Midbrain (tissue), 1 donor: ENCODE results near the gene BRD3OS.
"Not testable (repeated sequence)": the region's sequence is repeated elsewhere in the genome, so short reads cannot be mapped to it uniquely, and the experiment has no call there.

Source experiments
- DNase-seq: peaks from one replicate; lab custom pipeline; 2025; lab: John Stamatoyannopoulos, UW

The BRD3OS gene

GRCh38 chr9:134063571-134064450 is 38.5 kb downstream of the BRD3OS start:
- DNase-seq, result no peak

DNA sequence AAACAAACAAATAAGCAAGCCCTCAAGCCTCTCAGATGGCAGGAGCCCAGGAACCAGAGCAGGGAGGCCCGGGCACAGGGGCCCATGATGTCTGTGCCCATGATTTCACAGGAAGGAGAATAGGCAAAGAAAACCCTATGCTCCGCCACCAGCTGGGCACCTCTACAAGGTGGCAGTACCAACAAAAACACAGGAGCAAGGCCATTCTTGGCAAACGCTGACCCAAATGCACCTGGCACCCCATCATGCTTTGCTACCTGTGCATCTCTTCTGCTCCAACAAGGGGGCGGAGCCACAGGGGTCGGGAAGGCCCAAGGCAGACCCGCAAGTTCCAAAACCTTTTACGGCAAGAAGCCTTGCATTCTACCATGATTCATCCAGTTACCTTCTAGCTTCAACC is 39.4 kb downstream of the BRD3OS start:
- DNase-seq, result no peak

DNA sequence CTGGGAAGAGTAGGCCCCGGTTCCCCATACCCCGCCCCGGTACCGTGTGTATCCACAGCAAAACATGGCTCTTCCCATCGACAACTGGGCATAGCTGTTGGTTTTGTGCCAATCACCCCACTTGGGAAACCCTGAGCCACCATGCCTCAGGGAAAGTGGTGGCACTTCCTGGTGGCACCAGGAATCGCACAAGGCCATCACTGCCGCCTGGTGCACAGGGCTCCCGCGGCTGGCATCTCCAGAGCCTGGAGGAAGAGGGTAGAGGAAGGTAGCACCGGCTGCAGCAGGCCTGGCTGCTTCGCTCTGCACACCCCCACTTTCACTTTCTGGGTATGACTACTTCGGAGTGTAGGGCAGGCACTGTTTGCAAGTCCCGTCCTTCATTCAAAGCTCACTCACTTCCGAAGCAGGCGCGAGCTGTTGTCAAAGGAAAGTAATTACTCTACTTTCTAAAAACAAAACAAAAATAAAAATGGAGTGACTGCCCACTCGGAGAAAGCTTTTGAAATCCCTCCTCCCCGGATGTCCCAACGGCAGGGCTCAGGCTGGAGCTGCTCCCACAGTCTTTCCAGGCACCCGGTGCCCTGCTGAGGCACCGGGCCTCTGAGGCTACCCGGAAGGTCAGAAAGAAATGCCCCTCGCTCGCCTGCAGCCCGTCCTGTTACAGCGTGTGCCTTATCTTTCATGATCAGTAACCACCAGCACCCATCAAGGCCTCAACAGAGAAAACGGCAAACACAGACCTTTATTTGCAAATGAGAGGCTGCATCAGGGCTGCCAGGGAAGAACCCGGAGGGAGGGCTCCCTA is 40.5 kb downstream of the BRD3OS start:
- no peak for DNase-seq

DNA sequence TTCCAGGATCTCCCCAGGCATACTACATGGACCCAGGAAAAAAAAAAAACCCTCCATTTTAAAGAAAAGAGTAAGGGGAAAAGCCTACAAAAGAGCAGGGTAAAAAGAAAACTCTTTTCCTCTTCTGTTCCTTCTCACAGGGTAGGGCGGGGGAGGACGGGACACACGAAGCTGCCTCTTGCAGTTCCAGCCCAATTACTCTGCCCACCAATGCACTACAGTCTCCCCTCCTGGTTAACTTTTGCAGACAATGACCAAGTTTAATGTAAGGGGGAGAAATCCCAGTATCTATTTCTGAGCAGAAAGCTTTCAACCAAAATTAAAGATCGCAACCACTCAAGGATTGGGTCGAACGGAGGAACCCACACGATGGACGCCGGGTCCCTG is 41.2 kb downstream of the BRD3OS start:
- DNase-seq, result no peak

- peak; percentile 41 for DNase-seq
These were observed 41.9 kb downstream of the BRD3OS start for GRCh38 chr9:134066913-134067851.

DNA sequence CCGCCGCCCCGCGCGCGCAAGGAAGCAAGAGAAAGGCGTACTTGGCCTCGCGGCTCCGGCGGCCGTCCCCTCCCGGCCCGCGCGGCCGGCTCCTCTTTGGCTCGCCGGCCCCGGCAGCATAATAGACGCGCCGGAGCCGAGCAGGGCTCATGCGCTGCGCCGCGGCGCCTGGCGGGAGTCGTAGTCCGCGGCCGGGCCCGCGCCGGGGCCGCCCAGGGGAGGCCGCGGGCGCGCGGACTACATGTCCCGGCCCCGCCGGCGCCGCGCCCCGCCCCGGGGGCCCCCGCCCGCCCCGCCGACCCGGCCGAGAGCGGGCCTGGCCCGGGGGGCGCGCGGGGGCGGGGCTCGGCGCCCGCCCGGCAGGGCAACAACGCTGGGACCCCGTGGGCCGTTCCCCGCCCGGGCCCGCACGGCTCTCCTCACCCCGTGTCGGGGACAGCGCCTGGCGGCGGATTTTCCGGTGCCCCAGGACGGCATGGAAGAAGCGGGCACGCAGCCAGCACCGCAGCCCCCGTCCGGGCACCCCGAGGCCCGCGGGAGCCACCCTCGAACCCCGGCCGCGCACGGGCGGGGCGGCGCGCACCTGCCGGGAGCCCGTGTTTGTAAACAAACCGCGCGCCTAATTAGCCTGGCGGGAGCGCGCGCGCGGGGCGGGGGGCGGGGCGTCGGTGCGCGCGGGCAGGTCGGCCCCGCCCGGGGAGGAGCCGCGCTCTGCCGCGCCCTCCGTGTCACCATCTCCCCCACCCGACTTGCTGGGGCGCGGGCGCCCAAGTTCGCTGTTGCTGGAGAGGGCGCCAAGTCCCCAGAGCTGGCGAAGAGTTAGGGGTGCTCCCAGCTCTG is 42.8 kb downstream of the BRD3OS start, which contains the start of gene BRD3:
Gene BRD3 (minus strand): TSS at position 123 of the 840 bp plus-strand sequence. CDS start 14,549 bp downstream, outside the sequence.
- peak; percentile 88 for DNase-seq

DNA sequence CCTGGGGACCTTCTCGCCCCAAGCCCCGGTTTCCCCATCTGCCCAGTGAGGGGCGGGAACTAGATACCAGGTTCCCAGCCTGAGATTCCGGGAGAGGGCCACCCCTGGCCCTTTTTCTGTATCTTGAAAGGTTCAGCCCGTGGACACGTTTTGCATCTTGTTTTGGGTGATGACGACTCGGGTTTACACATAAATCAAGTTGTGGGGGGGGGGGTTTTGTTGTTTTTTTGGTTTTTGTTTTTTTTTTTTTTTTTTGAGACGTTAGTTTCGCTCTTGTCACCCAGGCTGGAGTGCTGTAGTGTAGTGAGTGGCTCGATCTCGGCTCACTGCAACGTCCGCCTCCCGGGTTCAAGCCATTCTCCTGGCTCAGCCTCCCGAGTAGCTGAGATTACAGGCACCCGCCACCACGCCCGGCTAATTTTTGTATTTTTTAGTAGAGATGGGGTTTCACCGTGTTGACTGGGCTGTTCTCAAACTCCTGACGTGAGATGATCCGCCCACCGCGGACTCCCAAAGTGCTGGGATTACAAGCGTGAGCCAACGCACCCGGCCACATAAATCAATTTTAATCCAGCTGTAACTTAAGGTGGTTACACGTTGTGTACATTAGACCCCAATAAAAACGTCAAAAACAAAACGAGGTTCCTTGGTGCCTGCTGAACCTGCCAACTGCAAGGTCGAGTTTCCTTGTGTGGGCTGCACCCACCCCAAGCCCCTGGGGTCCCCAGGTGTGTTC is 43.6 kb downstream of the BRD3OS start:
- DNase-seq, result no peak

DNA sequence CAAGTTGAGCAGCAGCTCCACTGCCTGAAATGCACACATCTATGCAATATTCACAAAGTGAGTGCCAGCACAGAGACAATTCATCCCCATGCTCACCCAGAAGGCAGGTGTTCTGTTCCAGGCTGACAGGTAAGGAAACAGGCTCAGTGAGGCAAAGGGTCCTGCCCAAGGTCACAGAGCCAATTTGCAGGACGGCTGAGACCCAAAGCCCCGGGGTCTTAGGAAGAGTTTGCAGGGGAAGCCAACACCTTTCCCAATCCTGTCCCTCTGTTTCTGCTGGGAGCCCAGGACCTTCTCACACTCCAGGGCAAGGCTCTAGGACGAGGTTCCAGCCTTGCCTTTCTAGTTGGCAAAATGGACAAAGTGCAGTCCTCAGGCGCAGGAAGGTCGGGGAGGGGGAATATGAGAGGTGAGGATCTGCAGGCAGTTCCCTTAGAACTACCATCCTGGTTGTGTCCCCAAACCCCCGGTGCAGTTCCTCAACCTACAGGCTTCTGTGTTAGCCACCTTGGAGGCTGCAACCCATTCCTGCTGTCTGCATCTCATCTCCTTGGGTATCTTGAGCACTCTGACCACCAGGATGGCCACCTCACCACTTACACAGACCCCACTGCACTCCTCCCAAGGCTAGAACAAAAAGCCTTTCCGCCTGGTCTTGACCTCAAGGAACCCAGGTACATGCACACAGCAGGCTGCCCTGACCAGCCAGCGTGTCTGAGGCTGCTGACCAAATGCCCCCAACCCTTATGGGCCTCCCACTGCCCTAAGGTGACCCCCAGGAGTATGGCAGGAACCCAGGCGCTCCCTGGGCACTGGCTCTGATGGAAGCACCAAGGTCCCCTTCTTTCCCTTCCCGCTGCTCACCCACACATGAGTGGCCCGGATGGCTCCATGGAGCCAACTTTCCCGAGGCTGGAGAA is 44.5 kb downstream of the BRD3OS start:
- no peak for DNase-seq

GRCh38 chr9:134071149-134071548 is 45.9 kb downstream of the BRD3OS start:
- no peak for DNase-seq

DNA sequence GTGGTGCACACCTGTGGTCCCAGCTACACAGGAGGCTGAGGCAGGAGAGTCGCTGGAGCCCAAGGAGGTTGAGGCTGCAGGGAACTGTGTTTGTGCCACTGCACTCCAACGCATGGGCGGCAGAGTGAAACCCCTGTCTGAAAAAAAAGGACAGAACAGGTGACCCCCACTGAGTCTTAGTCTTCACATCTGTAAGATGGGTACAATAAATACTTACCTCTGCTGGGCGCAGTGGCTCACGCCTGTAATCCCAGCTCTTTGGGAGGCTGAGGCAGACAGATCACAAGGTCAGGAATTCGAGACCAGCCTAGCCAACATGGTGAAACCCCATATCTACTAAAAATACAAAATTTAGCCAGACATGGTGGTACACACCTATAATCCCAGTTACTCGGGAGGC is 47.4 kb downstream of the BRD3OS start:
- not testable (repeated sequence) for DNase-seq

DNA sequence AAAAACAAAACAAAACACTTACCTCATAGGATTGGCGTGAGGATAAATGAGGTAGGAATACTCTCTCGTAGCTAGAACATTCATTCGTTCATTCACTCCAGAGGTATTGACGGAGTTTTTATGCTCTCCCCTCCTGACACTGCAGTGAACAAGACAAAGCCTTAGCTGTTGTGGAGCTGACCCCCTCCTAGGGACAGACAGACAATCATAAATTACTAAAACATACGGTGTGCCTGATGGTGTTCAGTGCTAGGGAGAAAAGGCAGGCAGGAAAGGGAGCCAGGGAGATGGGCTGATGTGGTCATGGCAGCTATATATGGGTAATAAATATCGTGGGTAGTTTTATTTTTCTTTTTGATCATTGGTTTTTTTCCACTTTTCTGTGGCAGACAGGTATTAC is 48.2 kb downstream of the BRD3OS start:
- no peak for DNase-seq

DNA sequence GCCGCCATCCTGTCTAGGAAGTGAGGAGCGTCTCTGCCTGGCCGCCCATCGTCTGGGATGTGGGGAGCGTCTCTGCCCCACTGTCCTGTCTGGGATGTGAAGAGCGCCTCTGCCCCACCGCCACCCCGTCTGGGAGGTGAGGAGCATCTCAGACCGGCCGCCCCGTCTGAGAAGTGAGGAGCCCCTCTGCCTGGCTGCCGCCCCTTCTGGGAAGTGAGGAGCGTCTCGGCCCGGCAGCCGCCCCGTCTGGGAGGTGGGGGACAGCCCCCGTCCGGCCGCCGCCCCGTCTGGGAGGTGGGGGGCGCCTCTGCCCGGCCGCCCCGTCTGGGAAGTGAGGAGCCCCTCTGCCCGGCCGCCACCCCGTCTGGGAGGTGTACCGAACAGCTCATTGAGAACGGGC is 50.4 kb downstream of the BRD3OS start:
- DNase-seq, result not testable (repeated sequence)

DNA sequence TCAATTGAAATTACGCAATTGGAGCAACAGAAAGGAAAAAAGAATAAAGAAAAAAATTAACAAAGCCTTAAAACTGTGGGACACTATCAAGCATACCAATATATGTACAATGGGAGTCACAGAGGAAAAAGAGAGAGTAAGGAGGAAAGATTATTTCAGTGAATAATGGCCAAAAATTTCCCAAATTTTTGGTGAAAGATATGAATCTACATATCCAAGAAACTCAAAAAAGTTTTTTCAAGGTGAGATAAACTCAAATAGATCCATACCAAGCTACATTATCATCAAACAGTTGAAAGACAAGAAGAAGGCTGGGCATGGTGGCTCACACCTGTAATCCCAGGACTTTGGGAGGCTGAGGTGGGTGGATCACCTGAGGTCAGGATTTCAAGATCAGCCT is 51.4 kb downstream of the BRD3OS start:
- DNase-seq, result no peak
